Liver (tissue), 3 donors: ENCODE data around the gene PAWR.

Experiments
- EGR1 ChIP-seq, 2 donors: IDR thresholded peaks; 2 replicates each; pipeline ENCODE4 v1.6.1; 2016 to 2018; ENCODE audit warnings: antibody characterized with exemption in 2 of 2, low read depth in 2 of 2
- GABPA ChIP-seq, 2 donors: IDR thresholded peaks in 1 of 2; conservative IDR thresholded peaks in 1 of 2; 2 replicates each; pipeline ENCODE4 v1.6.1; 2016; ENCODE audit warnings: antibody characterized with exemption in 2 of 2, mild to moderate bottlenecking in 1 of 2, moderate library complexity in 1 of 2
- HNF4A ChIP-seq, 2 donors: conservative IDR thresholded peaks; 2 replicates each; pipeline ENCODE4 v1.6.1; 2016; ENCODE audit warnings: antibody characterized with exemption in 2 of 2, mild to moderate bottlenecking in 2 of 2
- JUND ChIP-seq, 2 donors: IDR thresholded peaks; 2 replicates each; pipeline ENCODE4 v1.6.1; 2016; ENCODE audit warnings: antibody characterized with exemption in 2 of 2
- RAD21 ChIP-seq, 2 donors: IDR thresholded peaks; 2 replicates each; pipeline ENCODE4 v1.6.1; 2016; ENCODE audit warnings: antibody characterized with exemption in 2 of 2, mild to moderate bottlenecking in 2 of 2
- RXRA ChIP-seq, 2 donors: IDR thresholded peaks; 2 replicates each; pipeline ENCODE4 v1.6.1; 2017 to 2018; ENCODE audit warnings: antibody characterized with exemption in 2 of 2, mild to moderate bottlenecking in 1 of 2
- SP1 ChIP-seq: IDR thresholded peaks from 2 replicates; pipeline ENCODE4 v1.6.1; 2018; ENCODE audit warnings: antibody characterized with exemption, mild to moderate bottlenecking
- TAF1 ChIP-seq: conservative IDR thresholded peaks from 2 replicates; pipeline ENCODE4 v1.6.1; 2016; ENCODE audit warnings: antibody characterized with exemption, mild to moderate bottlenecking
- YY1 ChIP-seq: IDR thresholded peaks from 2 replicates; pipeline ENCODE4 v1.6.1; 2016; ENCODE audit warnings: antibody characterized with exemption, mild to moderate bottlenecking
- TF ChIP-seq, protein P1 (sequence below): IDR thresholded peaks from 2 replicates; pipeline ENCODE4 v1.6.1; 2016; ENCODE audit warnings: antibody characterized with exemption
- TF ChIP-seq, protein P2 (sequence below): fragments of 150-350 bp; IDR thresholded peaks from 2 replicates; pipeline ENCODE4 v1.5.1; 2017; ENCODE audit warnings: improper control_type of control experiment, low read depth, low read length; ENCODE audit not compliant: missing input control
- TF ChIP-seq, protein P3 (sequence below): IDR thresholded peaks from 2 replicates; pipeline ENCODE4 v1.6.1; 2016; ENCODE audit warnings: antibody characterized with exemption, mild to moderate bottlenecking
- TF ChIP-seq, protein P4 (sequence below): IDR thresholded peaks from 2 replicates; pipeline ENCODE4 v1.6.1; 2016; ENCODE audit warnings: antibody characterized with exemption
- TF ChIP-seq, protein P5 (sequence below): IDR thresholded peaks from 2 replicates; pipeline ENCODE4 v1.6.1; 2016; ENCODE audit warnings: antibody characterized with exemption
- donor health status: healthy.
- donor health status: healthy.

DNA sequence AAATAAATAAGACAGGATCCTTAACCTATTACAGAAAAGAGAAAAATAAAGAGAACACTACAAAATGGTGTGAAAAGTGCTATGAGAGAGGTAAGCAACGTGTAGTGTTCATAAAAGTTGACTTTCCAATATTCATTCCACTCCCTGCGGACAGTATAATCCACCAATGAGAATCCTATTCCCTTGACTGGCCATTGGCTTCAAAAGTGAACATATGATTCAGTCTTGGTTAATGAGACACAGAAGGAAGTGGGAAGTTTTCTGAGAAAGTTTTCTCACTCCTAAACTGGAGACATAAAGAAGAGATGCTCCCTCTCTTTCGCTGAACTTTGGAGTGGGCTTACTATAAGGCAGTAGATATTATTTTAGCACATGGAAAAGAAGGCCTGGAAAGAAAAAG lies 153.1 kb downstream of the PAWR start:
- TF ChIP-seq, protein P1, sequence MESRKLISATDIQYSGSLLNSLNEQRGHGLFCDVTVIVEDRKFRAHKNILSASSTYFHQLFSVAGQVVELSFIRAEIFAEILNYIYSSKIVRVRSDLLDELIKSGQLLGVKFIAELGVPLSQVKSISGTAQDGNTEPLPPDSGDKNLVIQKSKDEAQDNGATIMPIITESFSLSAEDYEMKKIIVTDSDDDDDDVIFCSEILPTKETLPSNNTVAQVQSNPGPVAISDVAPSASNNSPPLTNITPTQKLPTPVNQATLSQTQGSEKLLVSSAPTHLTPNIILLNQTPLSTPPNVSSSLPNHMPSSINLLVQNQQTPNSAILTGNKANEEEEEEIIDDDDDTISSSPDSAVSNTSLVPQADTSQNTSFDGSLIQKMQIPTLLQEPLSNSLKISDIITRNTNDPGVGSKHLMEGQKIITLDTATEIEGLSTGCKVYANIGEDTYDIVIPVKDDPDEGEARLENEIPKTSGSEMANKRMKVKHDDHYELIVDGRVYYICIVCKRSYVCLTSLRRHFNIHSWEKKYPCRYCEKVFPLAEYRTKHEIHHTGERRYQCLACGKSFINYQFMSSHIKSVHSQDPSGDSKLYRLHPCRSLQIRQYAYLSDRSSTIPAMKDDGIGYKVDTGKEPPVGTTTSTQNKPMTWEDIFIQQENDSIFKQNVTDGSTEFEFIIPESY = no peak
- TF ChIP-seq, protein P2, sequence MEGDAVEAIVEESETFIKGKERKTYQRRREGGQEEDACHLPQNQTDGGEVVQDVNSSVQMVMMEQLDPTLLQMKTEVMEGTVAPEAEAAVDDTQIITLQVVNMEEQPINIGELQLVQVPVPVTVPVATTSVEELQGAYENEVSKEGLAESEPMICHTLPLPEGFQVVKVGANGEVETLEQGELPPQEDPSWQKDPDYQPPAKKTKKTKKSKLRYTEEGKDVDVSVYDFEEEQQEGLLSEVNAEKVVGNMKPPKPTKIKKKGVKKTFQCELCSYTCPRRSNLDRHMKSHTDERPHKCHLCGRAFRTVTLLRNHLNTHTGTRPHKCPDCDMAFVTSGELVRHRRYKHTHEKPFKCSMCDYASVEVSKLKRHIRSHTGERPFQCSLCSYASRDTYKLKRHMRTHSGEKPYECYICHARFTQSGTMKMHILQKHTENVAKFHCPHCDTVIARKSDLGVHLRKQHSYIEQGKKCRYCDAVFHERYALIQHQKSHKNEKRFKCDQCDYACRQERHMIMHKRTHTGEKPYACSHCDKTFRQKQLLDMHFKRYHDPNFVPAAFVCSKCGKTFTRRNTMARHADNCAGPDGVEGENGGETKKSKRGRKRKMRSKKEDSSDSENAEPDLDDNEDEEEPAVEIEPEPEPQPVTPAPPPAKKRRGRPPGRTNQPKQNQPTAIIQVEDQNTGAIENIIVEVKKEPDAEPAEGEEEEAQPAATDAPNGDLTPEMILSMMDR = no peak
- no peak for TF ChIP-seq JUND (IDR thresholded peaks at IDR 0.05)
- TF ChIP-seq SP1 = no peak
- TF ChIP-seq, protein P3, sequence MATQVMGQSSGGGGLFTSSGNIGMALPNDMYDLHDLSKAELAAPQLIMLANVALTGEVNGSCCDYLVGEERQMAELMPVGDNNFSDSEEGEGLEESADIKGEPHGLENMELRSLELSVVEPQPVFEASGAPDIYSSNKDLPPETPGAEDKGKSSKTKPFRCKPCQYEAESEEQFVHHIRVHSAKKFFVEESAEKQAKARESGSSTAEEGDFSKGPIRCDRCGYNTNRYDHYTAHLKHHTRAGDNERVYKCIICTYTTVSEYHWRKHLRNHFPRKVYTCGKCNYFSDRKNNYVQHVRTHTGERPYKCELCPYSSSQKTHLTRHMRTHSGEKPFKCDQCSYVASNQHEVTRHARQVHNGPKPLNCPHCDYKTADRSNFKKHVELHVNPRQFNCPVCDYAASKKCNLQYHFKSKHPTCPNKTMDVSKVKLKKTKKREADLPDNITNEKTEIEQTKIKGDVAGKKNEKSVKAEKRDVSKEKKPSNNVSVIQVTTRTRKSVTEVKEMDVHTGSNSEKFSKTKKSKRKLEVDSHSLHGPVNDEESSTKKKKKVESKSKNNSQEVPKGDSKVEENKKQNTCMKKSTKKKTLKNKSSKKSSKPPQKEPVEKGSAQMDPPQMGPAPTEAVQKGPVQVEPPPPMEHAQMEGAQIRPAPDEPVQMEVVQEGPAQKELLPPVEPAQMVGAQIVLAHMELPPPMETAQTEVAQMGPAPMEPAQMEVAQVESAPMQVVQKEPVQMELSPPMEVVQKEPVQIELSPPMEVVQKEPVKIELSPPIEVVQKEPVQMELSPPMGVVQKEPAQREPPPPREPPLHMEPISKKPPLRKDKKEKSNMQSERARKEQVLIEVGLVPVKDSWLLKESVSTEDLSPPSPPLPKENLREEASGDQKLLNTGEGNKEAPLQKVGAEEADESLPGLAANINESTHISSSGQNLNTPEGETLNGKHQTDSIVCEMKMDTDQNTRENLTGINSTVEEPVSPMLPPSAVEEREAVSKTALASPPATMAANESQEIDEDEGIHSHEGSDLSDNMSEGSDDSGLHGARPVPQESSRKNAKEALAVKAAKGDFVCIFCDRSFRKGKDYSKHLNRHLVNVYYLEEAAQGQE = no peak
- no peak for TF ChIP-seq GABPA (IDR thresholded peaks at IDR 0.05 in 1 of 2, conservative IDR thresholded peaks at IDR 0.05 in 1 of 2)
- TF ChIP-seq EGR1 (IDR thresholded peaks at IDR 0.05; ENCODE audit: low read depth in 2 of 2) = no peak
- TF ChIP-seq, protein P4, sequence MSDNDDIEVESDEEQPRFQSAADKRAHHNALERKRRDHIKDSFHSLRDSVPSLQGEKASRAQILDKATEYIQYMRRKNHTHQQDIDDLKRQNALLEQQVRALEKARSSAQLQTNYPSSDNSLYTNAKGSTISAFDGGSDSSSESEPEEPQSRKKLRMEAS = no peak
- no peak for TF ChIP-seq RAD21 (IDR thresholded peaks at IDR 0.05)
- TF ChIP-seq YY1 = no peak
- no peak for TF ChIP-seq TAF1
- no peak for TF ChIP-seq HNF4A (conservative IDR thresholded peaks at IDR 0.05)
- no peak for TF ChIP-seq RXRA (IDR thresholded peaks at IDR 0.05)
- TF ChIP-seq, protein P5, sequence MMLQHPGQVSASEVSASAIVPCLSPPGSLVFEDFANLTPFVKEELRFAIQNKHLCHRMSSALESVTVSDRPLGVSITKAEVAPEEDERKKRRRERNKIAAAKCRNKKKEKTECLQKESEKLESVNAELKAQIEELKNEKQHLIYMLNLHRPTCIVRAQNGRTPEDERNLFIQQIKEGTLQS = no peak
